ENCODE measurements around the gene CDKL1.

- TF ChIP-seq CTCF (conservative IDR thresholded peaks at IDR 0.05 in 1 of 2, IDR thresholded peaks at IDR 0.05 in 1 of 2; ENCODE audit: extremely low read depth in 1 of 2, insufficient read depth in 1 of 2, low read depth in 1 of 2, low read length in 2 of 2) = no peak
- TF ChIP-seq EZH2 (IDR thresholded peaks at IDR 0.05; ENCODE audit: borderline replicate concordance, low read length) = no peak
Measured at GRCh38 chr14:50398189-50398580, 1.5 kb upstream of the CDKL1 start.

Data from mammary epithelial cell (primary cell).